Smooth muscle cell (in vitro differentiated cells): ENCODE data around the gene PLEKHG3. TPM values are rescaled to one million over a fixed set of nuclear protein-coding genes. Genes with fewer than 3 reads are reported as not detected.

Experiments
- DNase-seq: peaks from one replicate; lab custom pipeline; 2025; ENCODE audit not compliant: unreplicated experiment; lab: John Stamatoyannopoulos, UW
- H2AFZ ChIP-seq: fragments of 200-600 bp; sonication (generic); 2 replicates; pipeline ENCODE4 v1.6.0; 2016; ENCODE audit warnings: antibody characterized with exemption, low read depth, mild to moderate bottlenecking
- H3F3A ChIP-seq: fragments of 200-600 bp; sonication (generic); 2 replicates; pipeline ENCODE4 v1.6.0; 2017; ENCODE audit warnings: antibody characterized with exemption, low read depth
- H3K27ac ChIP-seq: fragments of 200-600 bp; sonication (generic); 2 replicates; pipeline ENCODE4 v1.5.1; 2016; ENCODE audit warnings: low read depth, mild to moderate bottlenecking
- H3K27me3 ChIP-seq: fragments of 200-600 bp; sonication (generic); 2 replicates; pipeline ENCODE4 v1.6.1; 2016; ENCODE audit warnings: low read depth, mild to moderate bottlenecking
- H3K36me3 ChIP-seq: fragments of 200-600 bp; sonication (generic); 2 replicates; pipeline ENCODE4 v1.5.1; 2016; ENCODE audit warnings: low read depth
- H3K4me1 ChIP-seq: fragments of 200-600 bp; sonication (generic); 2 replicates; pipeline ENCODE4 v1.5.1; 2016; ENCODE audit warnings: low read depth
- H3K4me2 ChIP-seq: fragments of 200-600 bp; sonication (generic); 2 replicates; pipeline ENCODE4 v1.6.0; 2016; ENCODE audit warnings: mild to moderate bottlenecking
- H3K4me3 ChIP-seq: fragments of 200-600 bp; sonication (generic); 2 replicates; pipeline ENCODE4 v1.5.1; 2016; ENCODE audit warnings: mild to moderate bottlenecking
- H3K79me2 ChIP-seq: fragments of 200-600 bp; sonication (generic); 2 replicates; pipeline ENCODE4 v1.6.0; 2016; ENCODE audit warnings: low read depth, mild to moderate bottlenecking
- H3K9ac ChIP-seq: fragments of 200-600 bp; sonication (generic); 2 replicates; pipeline ENCODE4 v1.6.0; 2016; ENCODE audit warnings: low read depth
- H3K9me3 ChIP-seq: fragments of 200-600 bp; sonication (generic); replicated peaks from 2 replicates; pipeline ENCODE4 v1.5.1; 2016; ENCODE audit warnings: low read depth
- H4K20me1 ChIP-seq: fragments of 200-600 bp; sonication (generic); 2 replicates; pipeline ENCODE4 v1.6.0; 2016; ENCODE audit warnings: low read depth
- whole genome bisulfite sequencing: methylation state at CpG from one replicate; pipeline ENCODE4 v1.1.7; 2016; ENCODE audit warnings: low lambda C conversion rate; 5-methylcytosine and 5-hydroxymethylcytosine counted together
- polyA plus RNA-seq: library from polyadenylated mRNA; unstranded; fragments of >200 nt; fragmentation: Nextera tagmentation; extraction: Ambion mirVana; gene quantifications from 2 replicates; pipeline ENCODE4 v1.2.1, GENCODE V29; 2016
- total RNA-seq: library from RNA; depleted of rRNA; stranded (reverse); fragments of >200 nt; gene quantifications from 2 replicates; pipeline ENCODE4 v1.2.3, GENCODE V29; 2014
- TF ChIP-seq, protein P1 (sequence below): fragments of 200-600 bp; sonication (generic); IDR thresholded peaks from 2 replicates; pipeline ENCODE4 v1.5.1; 2017; ENCODE audit warnings: borderline replicate concordance, mild to moderate bottlenecking, antibody characterized with exemption; ENCODE audit not compliant: insufficient read depth, poor library complexity, severe bottlenecking

The PLEKHG3 gene
- total and polyA plus RNA-seq, 2 experiments from 2014 or later, result 17.6 to 18.3 TPM

DNA sequence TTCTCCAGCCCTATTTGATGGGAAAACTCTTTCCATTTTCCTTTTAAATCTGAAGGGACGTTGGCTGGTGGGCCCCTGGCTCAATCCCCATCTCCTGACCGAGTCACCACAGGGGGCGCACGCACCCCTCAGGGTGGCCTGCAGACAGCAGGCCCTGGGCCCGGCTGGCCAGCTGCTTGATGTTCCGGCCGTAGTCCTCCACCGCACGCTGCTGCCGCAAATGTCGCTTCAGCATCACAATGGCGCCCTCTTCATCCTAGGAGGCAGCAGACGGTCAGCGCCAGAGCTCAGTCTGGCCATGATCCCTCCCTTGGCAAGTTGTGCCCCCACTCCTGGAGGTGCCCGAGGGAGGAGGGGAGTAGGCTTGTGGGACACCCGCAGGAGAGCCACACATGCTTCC lies 70.0 kb downstream of the PLEKHG3 start:
- Histone ChIP-seq H2AFZ (no peak overlapping the region), H3K27me3 (no peaks in the 10 kb centered on the region), H3K9me3 (no peaks in the 10 kb centered on the region), H3K4me3 (no peak overlapping the region), H3F3A (no peaks in the 10 kb centered on the region), H3K79me2 (no peaks in the 10 kb centered on the region), H3K4me2 (no peak overlapping the region), H3K9ac (no peak overlapping the region), H3K27ac (no peak overlapping the region), H3K36me3 (no peaks in the 10 kb centered on the region), H3K4me1 (no peaks in the 10 kb centered on the region), H4K20me1 (no peaks in the 10 kb centered on the region)
- 94% methylated on average over 16 of the region's 16 CpGs for WGBS
- TF ChIP-seq, protein P1, sequence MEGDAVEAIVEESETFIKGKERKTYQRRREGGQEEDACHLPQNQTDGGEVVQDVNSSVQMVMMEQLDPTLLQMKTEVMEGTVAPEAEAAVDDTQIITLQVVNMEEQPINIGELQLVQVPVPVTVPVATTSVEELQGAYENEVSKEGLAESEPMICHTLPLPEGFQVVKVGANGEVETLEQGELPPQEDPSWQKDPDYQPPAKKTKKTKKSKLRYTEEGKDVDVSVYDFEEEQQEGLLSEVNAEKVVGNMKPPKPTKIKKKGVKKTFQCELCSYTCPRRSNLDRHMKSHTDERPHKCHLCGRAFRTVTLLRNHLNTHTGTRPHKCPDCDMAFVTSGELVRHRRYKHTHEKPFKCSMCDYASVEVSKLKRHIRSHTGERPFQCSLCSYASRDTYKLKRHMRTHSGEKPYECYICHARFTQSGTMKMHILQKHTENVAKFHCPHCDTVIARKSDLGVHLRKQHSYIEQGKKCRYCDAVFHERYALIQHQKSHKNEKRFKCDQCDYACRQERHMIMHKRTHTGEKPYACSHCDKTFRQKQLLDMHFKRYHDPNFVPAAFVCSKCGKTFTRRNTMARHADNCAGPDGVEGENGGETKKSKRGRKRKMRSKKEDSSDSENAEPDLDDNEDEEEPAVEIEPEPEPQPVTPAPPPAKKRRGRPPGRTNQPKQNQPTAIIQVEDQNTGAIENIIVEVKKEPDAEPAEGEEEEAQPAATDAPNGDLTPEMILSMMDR, result no peak
- DNase-seq, result no peak

DNA sequence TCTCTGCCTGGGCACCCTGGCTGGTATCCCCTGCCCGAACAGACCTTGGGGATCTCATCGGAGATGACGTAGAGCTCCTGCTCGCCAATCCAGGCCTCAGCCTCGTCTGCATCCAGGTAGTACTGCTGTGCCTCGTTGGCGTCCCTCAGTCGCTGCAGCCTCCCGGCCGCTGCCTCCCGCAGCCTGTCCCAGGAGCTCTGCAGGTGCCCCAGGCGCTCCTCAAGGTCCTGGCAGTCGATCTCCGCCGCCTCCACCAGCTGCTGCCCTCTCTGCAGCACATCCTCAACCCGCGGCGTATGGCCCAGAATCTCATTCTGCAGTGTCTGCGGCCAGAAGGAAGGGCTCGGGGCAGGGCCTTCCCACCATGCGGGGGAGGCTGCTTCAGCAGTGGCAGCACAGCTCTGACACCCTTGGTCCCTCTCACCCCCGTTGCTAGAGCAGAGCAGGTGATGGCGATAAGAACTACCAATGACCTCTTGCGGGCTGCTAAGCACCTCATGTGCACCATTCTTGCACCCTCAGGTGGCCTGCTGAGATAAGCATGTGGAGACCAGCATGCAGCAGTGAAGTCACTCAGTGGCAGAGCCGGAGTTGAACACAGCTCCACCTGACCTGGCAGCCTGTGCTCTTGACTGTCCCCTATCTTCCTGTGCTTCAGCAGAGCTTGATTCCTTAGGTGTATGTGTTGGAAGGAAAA lies 71.0 kb downstream of the PLEKHG3 start:
- H3K27me3 ChIP-seq, result no peaks in the 10 kb centered on the region
- H3F3A ChIP-seq, result no peaks in the 10 kb centered on the region
- no peaks in the 10 kb centered on the region for H3K36me3 ChIP-seq
- no peaks in the 10 kb centered on the region for H4K20me1 ChIP-seq
- WGBS, result 86% methylated on average over 25 of the region's 25 CpGs
- no peak overlapping the region for H2AFZ ChIP-seq
- TF ChIP-seq, protein P1, result no peak
- no peak overlapping the region for H3K27ac ChIP-seq
- H3K4me1 ChIP-seq, result no peaks in the 10 kb centered on the region
- H3K4me2 ChIP-seq, result no peak overlapping the region
- no peak for DNase-seq
- H3K9me3 ChIP-seq, result no peaks in the 10 kb centered on the region
- no peak overlapping the region for H3K4me3 ChIP-seq
- no peak overlapping the region for H3K9ac ChIP-seq
- no peaks in the 10 kb centered on the region for H3K79me2 ChIP-seq

DNA sequence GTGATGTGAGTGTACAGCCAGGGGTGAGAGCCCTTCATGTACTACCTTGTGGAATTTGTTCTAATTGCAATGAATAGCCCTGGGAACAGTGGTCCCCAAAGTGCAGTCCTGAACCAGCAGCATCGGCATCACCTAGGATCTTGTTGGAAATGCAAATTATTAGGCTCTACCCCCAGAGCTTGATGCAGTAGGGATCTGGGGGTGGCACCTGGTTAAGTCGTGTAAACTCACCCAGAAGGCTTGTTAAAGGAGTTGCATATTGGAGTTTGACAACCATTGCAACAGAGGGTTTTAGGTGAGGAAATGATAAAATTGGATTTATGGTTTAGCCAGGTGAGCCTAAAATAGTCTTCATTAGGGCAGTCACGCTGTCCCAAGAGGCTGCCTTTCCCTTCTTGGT lies 73.2 kb downstream of the PLEKHG3 start:
- no peaks in the 10 kb centered on the region for H4K20me1 ChIP-seq
- H3K27me3 ChIP-seq, result no peaks in the 10 kb centered on the region
- no peak for DNase-seq
- no peak overlapping the region for H3K4me3 ChIP-seq
- no peaks in the 10 kb centered on the region for H3F3A ChIP-seq
- H3K9ac ChIP-seq, result no peak overlapping the region
- no peak overlapping the region for H3K4me2 ChIP-seq
- H3K27ac ChIP-seq, result no peak overlapping the region
- H2AFZ ChIP-seq, result no peak overlapping the region
- H3K36me3 ChIP-seq, result no peaks in the 10 kb centered on the region
- H3K79me2 ChIP-seq, result no peaks in the 10 kb centered on the region
- no peaks in the 10 kb centered on the region for H3K4me1 ChIP-seq
- TF ChIP-seq, protein P1, result no peak
- H3K9me3 ChIP-seq, result no peaks in the 10 kb centered on the region
- WGBS, result 91% methylated on average over 3 of the region's 3 CpGs

DNA sequence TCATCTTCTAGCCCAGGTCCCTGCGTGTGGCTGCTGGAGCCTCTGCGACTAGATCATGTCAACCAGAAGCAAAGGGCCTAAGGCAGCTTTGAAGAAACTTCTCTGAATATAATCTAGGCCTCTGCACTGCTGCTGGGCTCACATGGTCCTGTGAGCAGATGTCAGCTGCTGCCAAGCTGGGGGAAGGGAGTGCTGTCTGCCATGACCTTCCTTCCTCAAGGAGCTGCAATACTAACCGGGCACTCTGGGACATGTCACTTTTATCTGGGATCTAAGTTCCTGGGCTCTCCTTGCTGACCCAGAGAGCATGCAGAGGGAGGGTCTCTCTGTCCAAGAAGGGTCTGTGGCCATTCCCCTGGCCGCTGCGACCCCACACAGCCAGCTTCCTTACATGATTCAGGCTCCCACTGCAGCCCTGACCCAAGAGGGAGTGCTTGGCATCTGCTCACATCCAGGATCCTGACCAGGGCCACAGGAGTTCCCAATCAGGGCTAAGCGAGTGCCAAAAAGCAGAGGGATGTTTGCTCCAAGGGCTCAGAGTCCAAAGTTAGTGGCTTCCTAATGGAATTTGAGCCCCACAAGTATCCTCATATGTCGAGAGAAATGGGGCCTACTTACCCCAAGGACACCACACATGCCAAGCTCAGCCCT lies 74.0 kb downstream of the PLEKHG3 start:
- Histone ChIP-seq H3K4me1 (no peaks in the 10 kb centered on the region), H3F3A (no peaks in the 10 kb centered on the region), H3K27me3 (no peaks in the 10 kb centered on the region), H3K4me2 (no peak overlapping the region), H3K36me3 (no peaks in the 10 kb centered on the region), H3K4me3 (no peak overlapping the region), H2AFZ (no peak overlapping the region), H4K20me1 (no peaks in the 10 kb centered on the region), H3K27ac (no peak overlapping the region), H3K79me2 (no peaks in the 10 kb centered on the region), H3K9ac (no peak overlapping the region), H3K9me3 (no peaks in the 10 kb centered on the region)
- TF ChIP-seq, protein P1, result no peak
- WGBS, result 86% methylated on average over 7 of the region's 7 CpGs
- no peak for DNase-seq
